Vagina (tissue), 2 donors: Measurements from ENCODE around the gene JPH4. TPM values are rescaled to one million over a fixed set of nuclear protein-coding genes. Genes with fewer than 3 reads are reported as not detected.

Experiments used
- DNase-seq, 2 donors: peaks; one replicate each; pipeline ENCODE4 v3.0.0-alpha.2; 2017; ENCODE audit errors: extremely low spot score in 2 of 2
- H3K27ac ChIP-seq: fragments of 200-600 bp; sonication (generic); one replicate; pipeline ENCODE4 v1.5.1; 2019
- H3K27me3 ChIP-seq: fragments of 200-600 bp; sonication (generic); one replicate; pipeline ENCODE4 v1.5.1; 2019
- H3K36me3 ChIP-seq, 2 donors: fragments of 200-600 bp; sonication (generic); one replicate each; pipeline ENCODE4 v1.5.1; 2017 to 2019
- H3K4me1 ChIP-seq: fragments of 200-600 bp; sonication (generic); one replicate; pipeline ENCODE4 v1.5.1; 2019
- H3K4me3 ChIP-seq, 2 donors: fragments of 200-600 bp; sonication (generic); 1 replicate in 1 of 2; 2 replicates in 1 of 2; pipeline ENCODE4 v1.5.1; 2016 to 2019
- H3K9me3 ChIP-seq: fragments of 200-600 bp; sonication (generic); one replicate; pipeline ENCODE4 v1.5.1; 2019
- CTCF ChIP-seq, 3 experiments: fragments of 450-650 bp in 2 of 3; fragments of 200-600 bp in 1 of 3; sonication (generic) in 1 of 3; IDR thresholded peaks; one replicate each; pipeline ENCODE4 v1.5.1; 2017 to 2019; ENCODE audit warnings: antibody characterized with exemption in 3 of 3, mild to moderate bottlenecking in 2 of 3, moderate library complexity in 2 of 3
- POLR2A ChIP-seq, 2 donors: fragments of 450-650 bp; IDR thresholded peaks; one replicate each; pipeline ENCODE4 v1.6.1; 2017; ENCODE audit warnings: antibody characterized with exemption in 2 of 2, mild to moderate bottlenecking in 2 of 2, moderate library complexity in 2 of 2
- POLR2AphosphoS5 ChIP-seq, 2 donors: sonication (generic); formaldehyde crosslinking; IDR thresholded peaks; one replicate each; pipeline ENCODE4 v1.9.0; 2017; ENCODE audit warnings: antibody characterized with exemption in 2 of 2, mild to moderate bottlenecking in 2 of 2, low read depth in 1 of 2; ENCODE audit not compliant: insufficient read depth in 1 of 2
- intact Hi-C: fragments of 100-400 bp; cut with DNase I; formaldehyde crosslinking; loops from one replicate; pipeline ENCODE4 v1.15.1; 2023
- total RNA-seq: library from RNA; depleted of rRNA; stranded (reverse); fragments of >200 nt; gene quantifications from one replicate; pipeline ENCODE4 v1.2.3, GENCODE V29; 2016

JPH4 gene
- total RNA-seq, 1 donor from 2014 or later, result 10.6 TPM

DNA sequence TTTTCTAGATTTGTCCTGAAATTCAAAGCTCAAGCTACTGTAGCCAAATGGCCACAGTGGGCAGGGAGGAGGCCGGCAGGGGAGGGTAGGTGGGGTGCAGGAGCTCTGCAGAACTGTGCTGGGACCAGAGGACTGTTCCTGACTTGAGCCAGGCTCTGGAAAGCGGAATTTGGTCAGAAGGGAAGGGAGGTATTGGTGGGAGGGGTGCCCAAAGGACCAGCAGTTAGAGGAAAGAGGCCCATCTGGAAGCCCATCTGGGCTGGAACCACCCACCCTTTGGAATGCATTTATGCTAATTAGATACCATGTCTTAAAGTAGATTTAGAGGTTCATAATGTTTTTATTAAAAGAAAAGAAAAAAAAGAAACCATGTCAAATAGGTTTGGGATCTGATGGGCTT lies 24.5 kb upstream of the JPH4 start:
- intact Hi-C loops, result no loop called here
- no peak for TF ChIP-seq POLR2A (IDR thresholded peaks at IDR 0.05)
- no peak for TF ChIP-seq POLR2AphosphoS5 (IDR thresholded peaks at IDR 0.05; ENCODE audit: insufficient read depth in 1 of 2, low read depth in 1 of 2)
- no peak for TF ChIP-seq CTCF (IDR thresholded peaks at IDR 0.05)
- Histone ChIP-seq H3K4me1 (no peaks in the 10 kb centered on the region), H3K36me3 (no peaks in the 10 kb centered on the region), H3K4me3 (no peak overlapping the region), H3K27ac (no peak overlapping the region), H3K27me3 (no peaks in the 10 kb centered on the region), H3K9me3 (no peaks in the 10 kb centered on the region)
- DNase-seq, result no peak

GRCh38 chr14:23602181-23603095 lies 23.8 kb upstream of the JPH4 start:
- TF ChIP-seq POLR2A (IDR thresholded peaks at IDR 0.05), result no peak
- TF ChIP-seq CTCF (IDR thresholded peaks at IDR 0.05), result no peak
- no peak for TF ChIP-seq POLR2AphosphoS5 (IDR thresholded peaks at IDR 0.05; ENCODE audit: insufficient read depth in 1 of 2, low read depth in 1 of 2)
- no peaks in the 10 kb centered on the region for H3K27me3 ChIP-seq
- H3K4me1 ChIP-seq, result no peaks in the 10 kb centered on the region
- H3K27ac ChIP-seq, result no peak overlapping the region
- H3K36me3 ChIP-seq, result no peaks in the 10 kb centered on the region
- no peaks in the 10 kb centered on the region for H3K9me3 ChIP-seq
- H3K4me3 ChIP-seq, result no peak overlapping the region
- no peak for DNase-seq
- intact Hi-C loops, result no loop called here

- Histone ChIP-seq H3K9me3 (no peaks in the 10 kb centered on the region), H3K4me3 (no peak overlapping the region), H3K27me3 (no peaks in the 10 kb centered on the region), H3K27ac (no peak overlapping the region), H3K4me1 (no peaks in the 10 kb centered on the region), H3K36me3 (no peaks in the 10 kb centered on the region)
- TF ChIP-seq CTCF (IDR thresholded peaks at IDR 0.05) (no peak), POLR2AphosphoS5 (IDR thresholded peaks at IDR 0.05; ENCODE audit: insufficient read depth in 1 of 2, low read depth in 1 of 2) (no peak), POLR2A (IDR thresholded peaks at IDR 0.05) (no peak)
- intact Hi-C loops, result no loop called here
- no peak for DNase-seq
Observed at GRCh38 chr14:23601845-23602180, 23.2 kb upstream of the JPH4 start.

GRCh38 chr14:23601424-23601823 lies 22.8 kb upstream of the JPH4 start:
- TF ChIP-seq POLR2A (IDR thresholded peaks at IDR 0.05) (no peak), POLR2AphosphoS5 (IDR thresholded peaks at IDR 0.05; ENCODE audit: insufficient read depth in 1 of 2, low read depth in 1 of 2) (no peak), CTCF (IDR thresholded peaks at IDR 0.05) (no peak)
- Histone ChIP-seq H3K9me3 (no peaks in the 10 kb centered on the region), H3K4me1 (no peaks in the 10 kb centered on the region), H3K27ac (no peak overlapping the region), H3K36me3 (no peaks in the 10 kb centered on the region), H3K4me3 (no peak overlapping the region), H3K27me3 (no peaks in the 10 kb centered on the region)
- intact Hi-C loops, result no loop called here
- no peak for DNase-seq

DNA sequence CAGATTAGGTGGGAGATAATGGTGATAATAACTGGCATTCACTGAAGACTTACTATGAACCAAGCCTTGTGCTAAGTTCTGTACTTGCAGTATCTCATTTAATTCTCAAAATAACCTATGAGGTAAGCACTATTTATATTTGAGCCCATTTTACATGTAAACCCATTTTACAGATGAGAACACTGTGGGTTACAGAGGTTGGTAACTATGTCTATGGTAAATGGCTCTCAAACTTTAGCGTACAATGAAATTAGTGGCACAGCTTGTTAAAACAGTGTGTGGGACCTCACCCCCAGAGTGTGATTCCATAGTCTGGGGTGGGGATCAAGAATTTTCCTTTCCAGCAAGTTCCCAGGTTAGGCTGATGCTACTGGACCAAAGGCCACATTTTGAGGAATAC lies 22.2 kb upstream of the JPH4 start:
- intact Hi-C loops, result no loop called here
- Histone ChIP-seq H3K9me3 (no peaks in the 10 kb centered on the region), H3K27me3 (no peaks in the 10 kb centered on the region), H3K36me3 (no peaks in the 10 kb centered on the region), H3K4me3 (no peak overlapping the region), H3K4me1 (no peaks in the 10 kb centered on the region), H3K27ac (no peak overlapping the region)
- no peak for DNase-seq
- TF ChIP-seq POLR2AphosphoS5 (IDR thresholded peaks at IDR 0.05; ENCODE audit: insufficient read depth in 1 of 2, low read depth in 1 of 2), result no peak
- TF ChIP-seq POLR2A (IDR thresholded peaks at IDR 0.05), result no peak
- TF ChIP-seq CTCF (IDR thresholded peaks at IDR 0.05), result no peak
